K562 (cell line): ENCODE data around the gene ZNF438. TPM values are rescaled to one million over a fixed set of nuclear protein-coding genes. Genes with fewer than 3 reads are reported as not detected.

Experiments
- DACH1 ChIP-seq: fragments of 450-650 bp; IDR thresholded peaks from 2 replicates; pipeline ENCODE4 v1.6.1; 2018; ENCODE audit not compliant: partially characterized antibody
- ETS2 ChIP-seq: IDR thresholded peaks from 2 replicates; pipeline ENCODE4 v1.6.1; 2016; ENCODE audit warnings: borderline replicate concordance, missing genetic modification characterization, mild to moderate bottlenecking, moderate library complexity, missing compliant biosample characterization; ENCODE audit not compliant: poor library complexity, severe bottlenecking
- FOXJ2 ChIP-seq: fragments of 200-800 bp; sonication (Bioruptor generic); IDR thresholded peaks from 2 replicates; pipeline ENCODE4 v1.6.1; 2016; ENCODE audit warnings: missing genetic modification characterization, missing compliant biosample characterization
- HINFP ChIP-seq: fragments of 450-650 bp; conservative IDR thresholded peaks from 2 replicates; pipeline ENCODE4 v1.6.1; 2016; ENCODE audit warnings: missing genetic modification characterization, low read depth, mild to moderate bottlenecking, control low read depth, missing compliant biosample characterization
- JUNB ChIP-seq: fragments of 450-650 bp; formaldehyde crosslinking; conservative IDR thresholded peaks from 2 replicates; pipeline ENCODE4 v1.4.0; 2020; ENCODE audit warnings: mild to moderate bottlenecking
- KLF1 ChIP-seq: fragments of 450-650 bp; IDR thresholded peaks from 2 replicates; pipeline ENCODE4 v1.6.1; 2016; ENCODE audit warnings: missing genetic modification characterization, missing compliant biosample characterization
- POLR2A ChIP-seq: fragments of 450-650 bp; conservative IDR thresholded peaks from 2 replicates; pipeline ENCODE4 v1.6.1; 2016
- RAD21 ChIP-seq, 2 experiments: fragments of 250-450 bp in 1 of 2; fragments of 450-650 bp in 1 of 2; sonication (Bioruptor Pico) in 1 of 2; formaldehyde crosslinking in 1 of 2; IDR thresholded peaks in 1 of 2; conservative IDR thresholded peaks in 1 of 2; 2 replicates each; pipeline versions ENCODE4 v1.4.0 to v1.8.0; 2020 to 2022; ENCODE audit warnings: mild to moderate bottlenecking in 2 of 2, moderate library complexity in 1 of 2
- RUNX1 ChIP-seq: sonication (generic); IDR thresholded peaks from 2 replicates; pipeline ENCODE4 v1.6.1; 2016; ENCODE audit warnings: antibody characterized with exemption, low read depth
- SMAD4 ChIP-seq: fragments of 250-450 bp; sonication (Bioruptor Pico); conservative IDR thresholded peaks from 2 replicates; pipeline ENCODE4 v1.8.0; 2021; ENCODE audit warnings: inconsistent platforms, mild to moderate bottlenecking, moderate library complexity
- TBP ChIP-seq: optimal IDR thresholded peaks from 2 replicates; pipeline ENCODE3; 2011; ENCODE audit warnings: low read depth, low read length, improper control_type of control experiment
- TEAD1 ChIP-seq, 2 experiments: fragments of 450-650 bp in 1 of 2; sonication (generic) in 1 of 2; formaldehyde crosslinking; IDR thresholded peaks; 2 replicates each; pipeline versions ENCODE4 v1.4.0 to v1.8.0; 2020 to 2022; ENCODE audit warnings: mild to moderate bottlenecking in 2 of 2, missing genetic modification reagents in 1 of 2
- ZNF121 ChIP-seq: sonication (generic); formaldehyde crosslinking; conservative IDR thresholded peaks from 2 replicates; pipeline ENCODE4 v1.8.0; 2022; ENCODE audit warnings: missing genetic modification reagents
- ZNF165 ChIP-seq: fragments of 250-450 bp; sonication (Bioruptor Pico); IDR thresholded peaks from 2 replicates; pipeline ENCODE4 v1.4.0; 2020; ENCODE audit warnings: borderline replicate concordance
- ZNF3 ChIP-seq: fragments of 250-450 bp; sonication (Bioruptor Pico); IDR thresholded peaks from 2 replicates; pipeline ENCODE4 v1.5.0; 2021; ENCODE audit warnings: mild to moderate bottlenecking, moderate library complexity
- ZNF318 ChIP-seq, 2 experiments: fragments of 450-650 bp; IDR thresholded peaks; 2 replicates each; pipeline ENCODE4 v1.6.1; 2016; ENCODE audit warnings: mild to moderate bottlenecking in 2 of 2, borderline replicate concordance in 1 of 2, low read depth in 1 of 2, moderate library complexity in 1 of 2
- polyA plus RNA-seq, 8 experiments: library from polyadenylated mRNA; depleted of rRNA in 4 of 8; stranded (reverse) in 5 of 8; unstranded in 3 of 8; fragments of >200 nt; fragmentation: Nextera tagmentation in 2 of 8; fragmentation: Illumina TruSeq in 1 of 8; extraction: Ambion mirVana in 2 of 8; extraction: Trizol in 1 of 8; gene quantifications; 2 replicates each; pipeline versions ENCODE4 v1.2.1 to v1.2.3, GENCODE V29; 2011 to 2014; ENCODE audit warnings: inconsistent platforms in 1 of 8, missing spikeins in 1 of 8
- total RNA-seq, 7 experiments: library from RNA; depleted of rRNA in 6 of 7; stranded (reverse); fragments of >200 nt in 6 of 7; fragmentation: Illumina TruSeq in 2 of 7; extraction: Trizol in 2 of 7; gene quantifications; 2 replicates each; pipeline versions ENCODE4 v1.2.1 to v1.2.3, GENCODE V29; 2011 to 2021; ENCODE audit warnings: low replicate concordance in 1 of 7
- TF ChIP-seq, protein P1 (sequence below): fragments of 250-450 bp; sonication (Bioruptor Pico); IDR thresholded peaks from 2 replicates; pipeline ENCODE4 v1.8.0; 2022; ENCODE audit warnings: moderate library complexity, mild to moderate bottlenecking, inconsistent platforms

ZNF438 gene
- total and polyA plus RNA-seq, 9 of the 15 experiments (the other 6 are each of a cell fraction or from before 2014, with no cell fraction given): 0.45 to 1.5 (median 0.91) TPM

- TF ChIP-seq TBP (peak; percentile 47), FOXJ2 (tag) (no peak), RUNX1 (no peak), ZNF318 (IDR thresholded peaks at IDR 0.05; ENCODE audit: borderline replicate concordance in 1 of 2, low read depth in 1 of 2) (no peak), JUNB (0 out of 2 replicates have a peak, but pooled peaks have one; percentile 8), DACH1 (no peak), HINFP (tag) (no peak), ZNF121 (CRISPR knock-in tag) (no peak), KLF1 (tag) (0 out of 2 replicates have a peak, but pooled peaks have one; percentile 29), RAD21 (CRISPR knock-in tag; conservative IDR thresholded peaks at IDR 0.05 in 1 of 2, IDR thresholded peaks at IDR 0.05 in 1 of 2) (peak; percentile 52 to 59), ZNF3 (CRISPR knock-in tag) (no peak), TEAD1 (CRISPR knock-in tag; IDR thresholded peaks at IDR 0.05) (no peak), ZNF165 (CRISPR knock-in tag) (0 out of 2 replicates have a peak, but pooled peaks have one; percentile 20), ETS2 (tag) (no peak), SMAD4 (CRISPR knock-in tag) (peak; percentile 88), POLR2A (peak; percentile 81)
- TF ChIP-seq, protein P1, sequence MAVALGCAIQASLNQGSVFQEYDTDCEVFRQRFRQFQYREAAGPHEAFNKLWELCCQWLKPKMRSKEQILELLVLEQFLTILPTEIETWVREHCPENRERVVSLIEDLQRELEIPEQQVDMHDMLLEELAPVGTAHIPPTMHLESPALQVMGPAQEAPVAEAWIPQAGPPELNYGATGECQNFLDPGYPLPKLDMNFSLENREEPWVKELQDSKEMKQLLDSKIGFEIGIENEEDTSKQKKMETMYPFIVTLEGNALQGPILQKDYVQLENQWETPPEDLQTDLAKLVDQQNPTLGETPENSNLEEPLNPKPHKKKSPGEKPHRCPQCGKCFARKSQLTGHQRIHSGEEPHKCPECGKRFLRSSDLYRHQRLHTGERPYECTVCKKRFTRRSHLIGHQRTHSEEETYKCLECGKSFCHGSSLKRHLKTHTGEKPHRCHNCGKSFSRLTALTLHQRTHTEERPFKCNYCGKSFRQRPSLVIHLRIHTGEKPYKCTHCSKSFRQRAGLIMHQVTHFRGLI (CRISPR knock-in tag): no peak
Measured at GRCh38 chr10:31031558-31032257, at the start of gene ZNF438 (continued).
